Stimulated activated CD4-positive, alpha-beta T cell treated with anti-CD3 and anti-CD28 coated beads, TNF-alpha, amount 100 ng/mL, for 1 hour (primary cell): Measurements from ENCODE around the gene PACC1.

ENCODE experiments used
- DNase-seq, 3 donors: peaks; one replicate each; pipeline ENCODE4 v3.0.0-alpha.2; 2020; ENCODE audit warnings: low read depth in 3 of 3, low spot score in 1 of 3

Gene PACC1

GRCh38 chr1:212438831-212439237 is 24.1 kb upstream of the PACC1 start:
- no peak for DNase-seq

GRCh38 chr1:212437179-212437798 is 22.6 kb upstream of the PACC1 start:
- no peak for DNase-seq

GRCh38 chr1:212434992-212435391 is 20.3 kb upstream of the PACC1 start:
- no peak for DNase-seq

GRCh38 chr1:212433577-212434462 is 19.1 kb upstream of the PACC1 start:
- DNase-seq, result no peak

GRCh38 chr1:212432661-212433576 is 18.2 kb upstream of the PACC1 start, which contains the start of gene NENF:
Gene NENF (plus strand): TSS chr1:212432920. CDS start chr1:212432944, 24 bp downstream.
- DNase-seq, result peak; percentile 31 to 68 (median 38)

- no peak for DNase-seq
These were observed 17.6 kb upstream of the PACC1 start for GRCh38 chr1:212432272-212432660.

GRCh38 chr1:212431644-212432043 is 17.0 kb upstream of the PACC1 start:
- no peak for DNase-seq

- DNase-seq, result no peak
These were observed 16.3 kb upstream of the PACC1 start for GRCh38 chr1:212430955-212431394.

GRCh38 chr1:212430416-212430815 is 15.7 kb upstream of the PACC1 start:
- DNase-seq, result no peak

- no peak for DNase-seq
These were observed 13.8 kb upstream of the PACC1 start for GRCh38 chr1:212428496-212428895.

GRCh38 chr1:212423879-212424278 is 9.2 kb upstream of the PACC1 start:
- DNase-seq, result no peak

GRCh38 chr1:212421165-212421564 is 6.5 kb upstream of the PACC1 start:
- DNase-seq, result no peak

- no peak for DNase-seq
These were observed 588 bp upstream of the PACC1 start for GRCh38 chr1:212415107-212415841.

- no peak for DNase-seq
These were observed 771 bp downstream of the PACC1 start for GRCh38 chr1:212413902-212414327.

- no peak for DNase-seq
These were observed 2.3 kb downstream of the PACC1 start for GRCh38 chr1:212412374-212412773.

GRCh38 chr1:212410231-212410820 is 4.4 kb downstream of the PACC1 start:
- DNase-seq, result no peak

GRCh38 chr1:212402666-212403321 is 11.9 kb downstream of the PACC1 start:
- DNase-seq, result no peak

GRCh38 chr1:212401838-212402582 is 12.7 kb downstream of the PACC1 start:
- no peak for DNase-seq

GRCh38 chr1:212401042-212401441 is 13.6 kb downstream of the PACC1 start:
- no peak for DNase-seq
